Measurements from ENCODE around the gene TEDDM1. TPM values are rescaled to one million over a fixed set of nuclear protein-coding genes. Genes with fewer than 3 reads are reported as not detected.

Gene TEDDM1
- total and polyA plus RNA-seq, 4 donors = 0.08 TPM; not detected in 3

DNA sequence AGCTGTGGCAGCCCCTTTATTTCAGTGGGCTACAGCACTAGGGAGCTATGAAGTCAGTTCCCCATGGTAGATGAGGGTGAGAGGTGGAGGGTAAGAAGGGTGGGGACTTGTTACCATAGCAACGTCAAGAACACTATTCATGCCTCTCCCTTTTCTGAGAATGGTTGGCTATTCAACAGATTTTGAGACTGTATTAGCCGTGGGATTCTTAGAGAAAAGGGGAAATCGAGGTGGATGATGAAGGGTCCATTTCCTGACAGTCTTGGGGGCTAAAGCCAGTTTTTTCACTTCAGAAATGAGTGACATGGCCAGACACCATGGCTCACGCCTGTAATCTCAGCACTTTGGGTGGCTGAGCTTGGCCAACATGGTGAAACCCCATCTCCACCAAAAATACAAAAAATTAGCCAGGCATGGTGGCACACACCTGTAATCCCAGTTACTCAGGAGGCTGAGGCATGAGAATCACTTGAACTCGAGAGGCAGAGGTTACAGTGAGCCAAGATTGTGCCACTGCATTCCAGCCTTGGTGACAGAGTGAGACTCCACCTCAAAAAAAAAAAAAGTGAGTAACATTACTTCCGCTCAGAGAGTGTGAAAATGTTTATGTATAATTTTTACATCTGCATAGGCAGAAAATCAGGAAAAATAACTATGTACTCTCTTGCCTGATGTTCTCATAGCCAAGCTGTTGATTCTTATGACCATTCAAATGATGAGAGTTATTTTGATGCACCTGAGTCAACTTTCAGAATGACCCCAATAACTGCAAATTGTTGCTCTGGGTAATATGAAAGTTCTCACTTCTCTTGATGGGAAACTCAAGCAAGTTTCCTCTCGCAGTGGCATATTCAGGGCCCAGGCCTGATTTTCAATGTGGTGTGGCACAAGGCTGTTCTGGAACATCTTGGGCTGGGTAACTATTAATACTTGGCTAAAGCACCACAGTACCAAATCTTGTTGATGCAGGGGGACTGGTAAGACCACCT lies 26.3 kb upstream of the TEDDM1 start (continued):
- TF ChIP-seq CTCF (IDR thresholded peaks at IDR 0.05; ENCODE audit: low read depth, low read length, missing input control) (no peak), YY1 (IDR thresholded peaks at IDR 0.05) (no peak), RAD21 (IDR thresholded peaks at IDR 0.05) (no peak)

DNA sequence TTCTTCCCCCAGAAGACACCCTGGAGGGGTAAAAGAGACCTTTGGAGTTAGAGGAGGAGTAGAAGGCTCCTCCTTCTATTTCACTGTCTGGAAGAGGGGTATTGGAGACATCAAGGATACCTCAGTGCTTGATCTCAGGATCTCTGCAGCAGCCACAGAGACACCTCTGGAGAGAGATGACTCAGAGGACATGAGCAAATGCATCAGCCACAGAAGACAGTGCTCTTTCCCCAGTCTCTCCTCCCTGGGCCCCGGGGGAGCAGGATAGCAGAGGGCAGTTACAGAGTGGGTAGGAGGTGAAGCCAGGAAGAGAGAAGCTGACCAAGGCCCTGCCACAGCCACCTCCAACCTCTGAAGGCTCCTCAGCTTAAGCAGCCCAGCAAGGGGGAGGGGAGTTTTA lies 15.3 kb upstream of the TEDDM1 start:
- DNase-seq (ENCODE audit: low spot score) = no peak
- TF ChIP-seq FOXA1 (IDR thresholded peaks at IDR 0.05) (no peak), GABPA (IDR thresholded peaks at IDR 0.05 in 1 of 2, conservative IDR thresholded peaks at IDR 0.05 in 1 of 2) (no peak), RAD21 (IDR thresholded peaks at IDR 0.05) (no peak), CTCF (IDR thresholded peaks at IDR 0.05; ENCODE audit: low read depth, low read length, missing input control) (no peak), SP1 (IDR thresholded peaks at IDR 0.05) (no peak), TAF1 (conservative IDR thresholded peaks at IDR 0.05) (no peak), YY1 (IDR thresholded peaks at IDR 0.05) (no peak), JUND (IDR thresholded peaks at IDR 0.05) (no peak)
- TF ChIP-seq, protein P1, sequence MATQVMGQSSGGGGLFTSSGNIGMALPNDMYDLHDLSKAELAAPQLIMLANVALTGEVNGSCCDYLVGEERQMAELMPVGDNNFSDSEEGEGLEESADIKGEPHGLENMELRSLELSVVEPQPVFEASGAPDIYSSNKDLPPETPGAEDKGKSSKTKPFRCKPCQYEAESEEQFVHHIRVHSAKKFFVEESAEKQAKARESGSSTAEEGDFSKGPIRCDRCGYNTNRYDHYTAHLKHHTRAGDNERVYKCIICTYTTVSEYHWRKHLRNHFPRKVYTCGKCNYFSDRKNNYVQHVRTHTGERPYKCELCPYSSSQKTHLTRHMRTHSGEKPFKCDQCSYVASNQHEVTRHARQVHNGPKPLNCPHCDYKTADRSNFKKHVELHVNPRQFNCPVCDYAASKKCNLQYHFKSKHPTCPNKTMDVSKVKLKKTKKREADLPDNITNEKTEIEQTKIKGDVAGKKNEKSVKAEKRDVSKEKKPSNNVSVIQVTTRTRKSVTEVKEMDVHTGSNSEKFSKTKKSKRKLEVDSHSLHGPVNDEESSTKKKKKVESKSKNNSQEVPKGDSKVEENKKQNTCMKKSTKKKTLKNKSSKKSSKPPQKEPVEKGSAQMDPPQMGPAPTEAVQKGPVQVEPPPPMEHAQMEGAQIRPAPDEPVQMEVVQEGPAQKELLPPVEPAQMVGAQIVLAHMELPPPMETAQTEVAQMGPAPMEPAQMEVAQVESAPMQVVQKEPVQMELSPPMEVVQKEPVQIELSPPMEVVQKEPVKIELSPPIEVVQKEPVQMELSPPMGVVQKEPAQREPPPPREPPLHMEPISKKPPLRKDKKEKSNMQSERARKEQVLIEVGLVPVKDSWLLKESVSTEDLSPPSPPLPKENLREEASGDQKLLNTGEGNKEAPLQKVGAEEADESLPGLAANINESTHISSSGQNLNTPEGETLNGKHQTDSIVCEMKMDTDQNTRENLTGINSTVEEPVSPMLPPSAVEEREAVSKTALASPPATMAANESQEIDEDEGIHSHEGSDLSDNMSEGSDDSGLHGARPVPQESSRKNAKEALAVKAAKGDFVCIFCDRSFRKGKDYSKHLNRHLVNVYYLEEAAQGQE (IDR thresholded peaks at IDR 0.05) = no peak
- WGBS = 69% methylated on average over 1 of the region's 1 CpG
- Histone ChIP-seq H3K9ac (ENCODE audit: low read depth in 1 of 2, low read length in 2 of 2) (no peak overlapping the region), H3K27ac (ENCODE audit: low read depth in 1 of 2, low read length in 2 of 2) (no peak overlapping the region), H3K4me3 (ENCODE audit: low read depth in 1 of 3, low read length in 3 of 3) (no peak overlapping the region), H3K9me3 (ENCODE audit: control insufficient read depth in 4 of 4, low read length in 3 of 4) (no peaks in the 10 kb centered on the region), H3K4me1 (ENCODE audit: control insufficient read depth in 4 of 4, insufficient read depth in 4 of 4, low read length in 3 of 4) (peaks cover 0 to 2% (median under 1%) of the 10 kb centered on the region in 4 donors), H3K36me3 (ENCODE audit: control insufficient read depth in 4 of 4, insufficient read depth in 3 of 4, low read depth in 1 of 4, low read length in 3 of 4) (no peaks in the 10 kb centered on the region), H3K27me3 (ENCODE audit: control insufficient read depth in 4 of 4, insufficient read depth in 4 of 4, low read length in 3 of 4) (no peaks in the 10 kb centered on the region)

DNA sequence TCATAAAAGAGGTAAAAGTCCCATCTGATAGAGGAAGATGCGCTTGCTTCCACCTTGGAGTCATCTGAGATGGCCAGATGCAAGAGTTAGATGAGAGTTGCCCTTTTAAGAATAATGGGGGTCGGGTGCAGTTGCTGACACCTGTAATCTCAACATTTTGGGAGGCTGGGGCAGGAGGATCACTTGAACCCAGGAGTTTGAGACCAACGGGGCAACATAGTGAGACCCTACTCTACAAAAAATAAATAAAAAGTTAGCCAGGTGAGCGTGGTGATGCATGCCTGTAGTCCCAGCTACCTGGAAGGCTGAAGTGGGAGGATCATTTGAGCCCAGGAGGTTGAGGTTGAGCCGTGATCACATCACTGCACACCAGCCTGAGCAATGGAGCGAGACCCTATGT lies 13.5 kb upstream of the TEDDM1 start:
- H3K4me3 ChIP-seq (ENCODE audit: low read depth in 1 of 3, low read length in 3 of 3) = no peak overlapping the region
- no peak for DNase-seq (ENCODE audit: low spot score)
- 90% methylated on average over 6 of the region's 6 CpGs for WGBS
- H3K36me3 ChIP-seq (ENCODE audit: control insufficient read depth in 4 of 4, insufficient read depth in 3 of 4, low read depth in 1 of 4, low read length in 3 of 4) = no peaks in the 10 kb centered on the region
- no peak overlapping the region for H3K27ac ChIP-seq (ENCODE audit: low read depth in 1 of 2, low read length in 2 of 2)
- H3K9me3 ChIP-seq (ENCODE audit: control insufficient read depth in 4 of 4, low read length in 3 of 4) = no peaks in the 10 kb centered on the region
- H3K9ac ChIP-seq (ENCODE audit: low read depth in 1 of 2, low read length in 2 of 2) = no peak overlapping the region
- peaks cover under 1 to 8% (median 4%) of the 10 kb centered on the region in 4 donors for H3K4me1 ChIP-seq (ENCODE audit: control insufficient read depth in 4 of 4, insufficient read depth in 4 of 4, low read length in 3 of 4)
- H3K27me3 ChIP-seq (ENCODE audit: control insufficient read depth in 4 of 4, insufficient read depth in 4 of 4, low read length in 3 of 4) = no peaks in the 10 kb centered on the region
- TF ChIP-seq HNF4G (IDR thresholded peaks at IDR 0.05) = no peak
- no peak for TF ChIP-seq FOXA1 (IDR thresholded peaks at IDR 0.05)
- TF ChIP-seq, protein P1 (IDR thresholded peaks at IDR 0.05) = no peak
- no peak for TF ChIP-seq GABPA (IDR thresholded peaks at IDR 0.05 in 1 of 2, conservative IDR thresholded peaks at IDR 0.05 in 1 of 2)
- TF ChIP-seq CTCF (IDR thresholded peaks at IDR 0.05; ENCODE audit: low read depth, low read length, missing input control) = no peak
- TF ChIP-seq EGR1 (IDR thresholded peaks at IDR 0.05; ENCODE audit: low read depth in 2 of 2) = no peak
- no peak for TF ChIP-seq TAF1 (conservative IDR thresholded peaks at IDR 0.05)
- TF ChIP-seq RXRA (IDR thresholded peaks at IDR 0.05) = no peak
- no peak for TF ChIP-seq HNF4A (conservative IDR thresholded peaks at IDR 0.05)
- no peak for TF ChIP-seq YY1 (IDR thresholded peaks at IDR 0.05)
